ENCODE measurements around the gene SZT2. TPM values are rescaled to one million over a fixed set of nuclear protein-coding genes. Genes with fewer than 3 reads are reported as not detected.

The SZT2 gene
- polyA plus RNA-seq, 1 donor = 26.3 TPM

DNA sequence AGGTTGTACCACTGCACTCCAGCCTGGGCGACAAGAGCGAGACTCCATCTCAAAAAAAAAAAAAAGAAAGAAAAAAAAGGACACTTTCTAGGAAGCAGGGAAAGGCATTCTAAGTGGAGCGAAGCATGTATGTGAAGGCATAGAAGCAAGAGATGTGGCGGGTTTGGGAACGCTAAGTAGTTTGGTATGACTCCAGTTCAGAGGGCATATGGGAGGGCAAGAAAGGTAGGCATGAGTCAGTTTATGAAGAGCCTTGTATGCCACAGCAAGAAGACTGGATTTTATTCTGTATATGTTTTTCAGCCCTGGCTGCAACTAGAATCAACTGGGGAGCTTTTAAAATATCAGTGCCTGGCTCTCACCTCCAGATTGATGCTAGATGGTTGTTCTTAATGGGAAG is 17.5 kb upstream of the SZT2 start:
- no peak overlapping the region for H3K4me3 ChIP-seq (ENCODE audit: low read length)
- no peaks in the 10 kb centered on the region for H3K27me3 ChIP-seq (ENCODE audit: control insufficient read depth, insufficient read depth, low read length)
- H3K36me3 ChIP-seq (ENCODE audit: control insufficient read depth, insufficient read depth, low read length) = no peaks in the 10 kb centered on the region
- no peak for DNase-seq
- 100% methylated on average over 2 of the region's 5 CpGs for WGBS (ENCODE audit: insufficient coverage, low lambda C conversion rate)
- H3K9me3 ChIP-seq (ENCODE audit: control insufficient read depth, low read depth, low read length) = no peaks in the 10 kb centered on the region
- H3K4me1 ChIP-seq (ENCODE audit: control insufficient read depth, insufficient read depth, low read length) = peaks cover 10% of the 10 kb centered on the region
- no peak overlapping the region for H3K27ac ChIP-seq (ENCODE audit: low read length)

- DNase-seq = no peak
- no peak overlapping the region for H3K27ac ChIP-seq (ENCODE audit: low read length)
- H3K4me3 ChIP-seq (ENCODE audit: low read length) = no peak overlapping the region
- H3K9me3 ChIP-seq (ENCODE audit: control insufficient read depth, low read depth, low read length) = no peaks in the 10 kb centered on the region
- 67% methylated on average over 1 of the region's 4 CpGs for WGBS (ENCODE audit: insufficient coverage, low lambda C conversion rate)
- H3K27me3 ChIP-seq (ENCODE audit: control insufficient read depth, insufficient read depth, low read length) = no peaks in the 10 kb centered on the region
- H3K36me3 ChIP-seq (ENCODE audit: control insufficient read depth, insufficient read depth, low read length) = no peaks in the 10 kb centered on the region
- peaks cover 8% of the 10 kb centered on the region for H3K4me1 ChIP-seq (ENCODE audit: control insufficient read depth, insufficient read depth, low read length)
These were observed 16.4 kb upstream of the SZT2 start for GRCh38 chr1:43373066-43373940.

DNA sequence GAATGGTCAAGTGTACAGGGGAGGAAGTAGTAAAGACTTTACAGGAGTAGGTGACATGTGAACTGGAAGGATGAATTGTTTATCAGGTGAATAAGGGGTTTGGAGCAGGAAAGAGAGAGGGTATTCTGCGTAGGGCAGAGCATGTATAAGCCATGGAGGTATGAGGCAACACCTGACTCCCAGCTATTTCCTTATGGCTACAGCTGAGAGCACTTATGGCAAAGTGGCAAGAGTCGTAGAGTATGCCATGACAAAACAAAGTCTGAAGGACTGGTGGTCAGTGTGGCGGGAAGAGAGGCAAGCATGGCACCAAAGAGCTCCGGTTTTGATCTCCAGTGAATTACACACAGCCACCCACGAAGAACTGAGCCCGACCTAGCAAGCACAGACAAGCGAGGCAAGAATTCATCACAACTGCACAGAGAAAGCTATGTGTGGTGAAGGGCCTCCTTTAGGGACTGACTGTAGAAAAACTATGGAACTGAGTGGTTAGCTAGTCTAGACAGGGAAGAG is 12.9 kb upstream of the SZT2 start:
- Histone ChIP-seq H3K9me3 (ENCODE audit: control insufficient read depth, low read depth, low read length) (no peaks in the 10 kb centered on the region), H3K27me3 (ENCODE audit: control insufficient read depth, insufficient read depth, low read length) (no peaks in the 10 kb centered on the region), H3K36me3 (ENCODE audit: control insufficient read depth, insufficient read depth, low read length) (peaks cover 4% of the 10 kb centered on the region), H3K4me1 (ENCODE audit: control insufficient read depth, insufficient read depth, low read length) (no peaks in the 10 kb centered on the region), H3K4me3 (ENCODE audit: low read length) (no peak overlapping the region), H3K27ac (ENCODE audit: low read length) (no peak overlapping the region)
- DNase-seq = no peak
- WGBS (ENCODE audit: insufficient coverage, low lambda C conversion rate) = no CpG with 5 or more reads among the region's 7 CpGs

- Histone ChIP-seq H3K4me3 (ENCODE audit: low read length) (no peak overlapping the region), H3K27me3 (ENCODE audit: control insufficient read depth, insufficient read depth, low read length) (no peaks in the 10 kb centered on the region), H3K27ac (ENCODE audit: low read length) (no peak overlapping the region), H3K36me3 (ENCODE audit: control insufficient read depth, insufficient read depth, low read length) (peaks cover 7% of the 10 kb centered on the region), H3K9me3 (ENCODE audit: control insufficient read depth, low read depth, low read length) (no peaks in the 10 kb centered on the region), H3K4me1 (ENCODE audit: control insufficient read depth, insufficient read depth, low read length) (no peaks in the 10 kb centered on the region)
- no peak for DNase-seq
- WGBS (ENCODE audit: insufficient coverage, low lambda C conversion rate) = no CpG with 5 or more reads among the region's 1 CpG
These were observed 11.9 kb upstream of the SZT2 start for GRCh38 chr1:43377831-43378230.

DNA sequence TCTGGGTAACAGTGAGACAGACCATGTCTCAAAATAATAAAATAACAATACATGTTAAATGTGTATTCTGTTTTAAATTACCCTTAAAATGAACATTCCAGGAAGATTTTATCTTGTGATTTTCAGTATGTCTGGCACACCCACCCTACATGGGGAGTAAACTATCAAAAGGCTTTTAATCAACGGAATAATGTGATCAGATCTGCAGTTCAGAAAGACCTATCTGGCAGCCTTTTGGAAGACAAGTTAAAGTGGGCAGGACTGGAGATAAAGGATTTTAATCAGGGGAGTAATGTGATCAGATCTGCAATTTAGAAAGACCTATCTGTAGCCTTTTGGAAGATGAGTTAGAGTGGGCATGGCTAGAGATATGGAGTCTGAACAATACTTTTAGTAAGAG is 10.2 kb upstream of the SZT2 start:
- 80% methylated on average over 1 of the region's 1 CpG for WGBS (ENCODE audit: insufficient coverage, low lambda C conversion rate)
- Histone ChIP-seq H3K9me3 (ENCODE audit: control insufficient read depth, low read depth, low read length) (no peaks in the 10 kb centered on the region), H3K4me1 (ENCODE audit: control insufficient read depth, insufficient read depth, low read length) (no peaks in the 10 kb centered on the region), H3K4me3 (ENCODE audit: low read length) (no peak overlapping the region), H3K27ac (ENCODE audit: low read length) (no peak overlapping the region), H3K27me3 (ENCODE audit: control insufficient read depth, insufficient read depth, low read length) (no peaks in the 10 kb centered on the region), H3K36me3 (ENCODE audit: control insufficient read depth, insufficient read depth, low read length) (peaks cover 22% of the 10 kb centered on the region)
- DNase-seq = no peak

GRCh38 chr1:43381612-43382011 is 8.1 kb upstream of the SZT2 start:
- Histone ChIP-seq H3K4me3 (ENCODE audit: low read length) (no peak overlapping the region), H3K36me3 (ENCODE audit: control insufficient read depth, insufficient read depth, low read length) (peaks cover 44% of the 10 kb centered on the region), H3K27ac (ENCODE audit: low read length) (no peak overlapping the region), H3K4me1 (ENCODE audit: control insufficient read depth, insufficient read depth, low read length) (no peaks in the 10 kb centered on the region), H3K9me3 (ENCODE audit: control insufficient read depth, low read depth, low read length) (no peaks in the 10 kb centered on the region), H3K27me3 (ENCODE audit: control insufficient read depth, insufficient read depth, low read length) (no peaks in the 10 kb centered on the region)
- WGBS (ENCODE audit: insufficient coverage, low lambda C conversion rate) = 100% methylated on average over 1 of the region's 3 CpGs
- DNase-seq = no peak

DNA sequence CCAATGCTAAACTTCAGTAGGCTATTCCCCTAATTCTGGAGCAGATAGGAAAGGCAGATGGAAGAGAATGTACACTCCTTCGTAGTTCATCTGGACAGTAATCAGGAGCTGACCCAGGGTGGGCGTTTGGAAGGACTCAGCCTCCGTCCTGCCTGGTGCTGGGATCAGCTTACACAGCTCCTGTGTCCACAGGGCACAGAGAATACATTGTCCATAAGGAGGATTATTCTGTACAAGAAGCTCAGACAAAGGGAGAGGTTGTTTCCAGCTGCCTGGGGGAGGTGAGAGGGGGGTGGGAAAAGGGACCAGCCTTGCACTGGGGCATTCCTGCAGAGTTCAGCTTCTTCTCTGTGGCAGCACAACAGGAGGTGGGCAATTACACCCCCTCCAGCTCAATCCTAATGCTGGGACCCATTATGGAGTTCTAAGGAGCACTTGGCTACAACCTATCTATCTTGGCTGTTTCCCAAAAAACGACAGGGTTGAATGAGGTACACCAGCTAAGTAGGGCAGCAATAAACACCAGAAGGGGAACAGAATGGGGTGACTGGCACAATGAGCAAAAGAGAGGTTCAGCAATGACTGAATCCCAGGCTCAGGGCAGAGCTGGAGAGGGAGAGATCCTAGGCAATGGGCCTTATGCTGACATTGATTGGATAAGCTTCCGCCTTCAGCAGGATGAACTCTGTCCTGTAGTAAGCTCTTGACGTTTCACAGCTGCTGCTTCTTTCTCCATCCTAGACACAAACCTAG is 7.5 kb upstream of the SZT2 start:
- DNase-seq = peak in 1 of 2 donors; percentile 30
- WGBS (ENCODE audit: insufficient coverage, low lambda C conversion rate) = no CpG with 5 or more reads among the region's 6 CpGs
- H3K36me3 ChIP-seq (ENCODE audit: control insufficient read depth, insufficient read depth, low read length) = peaks cover 50% of the 10 kb centered on the region

GRCh38 chr1:43383449-43383848 is 6.2 kb upstream of the SZT2 start:
- DNase-seq = no peak
- WGBS (ENCODE audit: insufficient coverage, low lambda C conversion rate) = 100% methylated on average over 1 of the region's 2 CpGs
- Histone ChIP-seq H3K27ac (ENCODE audit: low read length) (no peak overlapping the region), H3K27me3 (ENCODE audit: control insufficient read depth, insufficient read depth, low read length) (no peaks in the 10 kb centered on the region), H3K4me3 (ENCODE audit: low read length) (no peak overlapping the region), H3K36me3 (ENCODE audit: control insufficient read depth, insufficient read depth, low read length) (peaks cover 57% of the 10 kb centered on the region), H3K9me3 (ENCODE audit: control insufficient read depth, low read depth, low read length) (no peaks in the 10 kb centered on the region), H3K4me1 (ENCODE audit: control insufficient read depth, insufficient read depth, low read length) (no peaks in the 10 kb centered on the region)

More for the DNA sequence above, 7.5 kb upstream of the SZT2 start:
- Histone ChIP-seq H3K27me3 (ENCODE audit: control insufficient read depth, insufficient read depth, low read length) (no peaks in the 10 kb centered on the region), H3K4me1 (ENCODE audit: control insufficient read depth, insufficient read depth, low read length) (no peaks in the 10 kb centered on the region), H3K4me3 (ENCODE audit: low read length) (no peak overlapping the region), H3K27ac (ENCODE audit: low read length) (no peak overlapping the region), H3K9me3 (ENCODE audit: control insufficient read depth, low read depth, low read length) (no peaks in the 10 kb centered on the region)

DNA sequence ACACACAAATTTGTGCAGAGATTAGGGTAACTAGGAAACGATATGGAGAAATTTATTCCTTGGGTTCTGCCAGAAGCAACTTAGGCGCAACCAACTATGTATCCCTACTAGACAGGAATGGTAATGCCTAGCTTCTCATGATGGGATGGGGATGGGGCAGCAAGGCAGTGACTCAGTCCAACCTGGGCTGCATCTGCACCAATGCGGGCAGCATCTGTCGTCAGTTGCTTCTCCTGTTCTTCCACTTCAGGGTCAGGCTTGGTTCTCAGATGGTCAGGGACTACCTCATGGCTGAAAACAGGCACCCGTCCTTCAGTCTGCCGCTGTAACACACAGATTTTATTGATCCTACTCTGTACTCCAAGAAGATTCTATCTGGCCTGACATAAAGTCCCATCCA is 3.0 kb upstream of the SZT2 start:
- Histone ChIP-seq H3K9me3 (ENCODE audit: control insufficient read depth, low read depth, low read length) (no peaks in the 10 kb centered on the region), H3K27ac (ENCODE audit: low read length) (no peak overlapping the region), H3K36me3 (ENCODE audit: control insufficient read depth, insufficient read depth, low read length) (peaks cover 52% of the 10 kb centered on the region), H3K4me1 (ENCODE audit: control insufficient read depth, insufficient read depth, low read length) (peaks cover 3% of the 10 kb centered on the region), H3K27me3 (ENCODE audit: control insufficient read depth, insufficient read depth, low read length) (no peaks in the 10 kb centered on the region), H3K4me3 (ENCODE audit: low read length) (no peak overlapping the region)
- WGBS (ENCODE audit: insufficient coverage, low lambda C conversion rate) = no CpG with 5 or more reads among the region's 6 CpGs
- no peak for DNase-seq

GRCh38 chr1:43387976-43388599 is 1.6 kb upstream of the SZT2 start:
- no peak for DNase-seq
- Histone ChIP-seq H3K4me1 (ENCODE audit: control insufficient read depth, insufficient read depth, low read length) (peaks cover 3% of the 10 kb centered on the region), H3K36me3 (ENCODE audit: control insufficient read depth, insufficient read depth, low read length) (peaks cover 47% of the 10 kb centered on the region), H3K27ac (ENCODE audit: low read length) (no peak overlapping the region), H3K4me3 (ENCODE audit: low read length) (no peak overlapping the region), H3K9me3 (ENCODE audit: control insufficient read depth, low read depth, low read length) (no peaks in the 10 kb centered on the region), H3K27me3 (ENCODE audit: control insufficient read depth, insufficient read depth, low read length) (no peaks in the 10 kb centered on the region)
- WGBS (ENCODE audit: insufficient coverage, low lambda C conversion rate) = 100% methylated on average over 1 of the region's 4 CpGs
